ENCODE results near the gene CSNK1A1. TPM values are rescaled to one million over a fixed set of nuclear protein-coding genes. Genes with fewer than 3 reads are reported as not detected.

CSNK1A1 gene
- total RNA-seq, 4 donors from 2014 or later = 101 to 326 (median 205) TPM

DNA sequence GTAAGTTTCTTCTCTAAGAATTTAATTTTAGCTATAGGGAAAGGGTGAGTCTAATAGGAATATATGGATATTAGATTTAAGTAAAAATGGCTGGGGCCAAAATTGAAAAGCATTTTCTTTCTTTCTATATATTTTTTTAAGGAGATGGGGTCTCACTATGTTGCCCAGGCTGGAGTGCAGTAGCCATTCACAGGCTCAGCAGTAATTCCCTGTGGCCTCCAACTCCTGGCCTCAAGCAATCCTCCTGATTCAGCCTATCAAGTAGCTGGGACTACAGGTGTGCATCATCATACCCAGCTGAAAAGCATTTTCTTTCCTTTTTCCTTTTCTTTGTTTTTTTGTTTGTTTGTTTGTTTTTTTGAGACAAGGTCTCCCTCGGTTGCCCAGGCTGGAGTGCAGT, 41.1 kb downstream of the CSNK1A1 start:
- Histone ChIP-seq H3K36me3 (no peaks in the 10 kb centered on the region), H3K4me1 (peaks cover 0 to 9% of the 10 kb centered on the region in 2 donors), H3K27me3 (no peaks in the 10 kb centered on the region), H3K27ac (no peak overlapping the region), H3K9me3 (no peaks in the 10 kb centered on the region), H3K4me3 (no peak overlapping the region)
- TF ChIP-seq, protein P1, sequence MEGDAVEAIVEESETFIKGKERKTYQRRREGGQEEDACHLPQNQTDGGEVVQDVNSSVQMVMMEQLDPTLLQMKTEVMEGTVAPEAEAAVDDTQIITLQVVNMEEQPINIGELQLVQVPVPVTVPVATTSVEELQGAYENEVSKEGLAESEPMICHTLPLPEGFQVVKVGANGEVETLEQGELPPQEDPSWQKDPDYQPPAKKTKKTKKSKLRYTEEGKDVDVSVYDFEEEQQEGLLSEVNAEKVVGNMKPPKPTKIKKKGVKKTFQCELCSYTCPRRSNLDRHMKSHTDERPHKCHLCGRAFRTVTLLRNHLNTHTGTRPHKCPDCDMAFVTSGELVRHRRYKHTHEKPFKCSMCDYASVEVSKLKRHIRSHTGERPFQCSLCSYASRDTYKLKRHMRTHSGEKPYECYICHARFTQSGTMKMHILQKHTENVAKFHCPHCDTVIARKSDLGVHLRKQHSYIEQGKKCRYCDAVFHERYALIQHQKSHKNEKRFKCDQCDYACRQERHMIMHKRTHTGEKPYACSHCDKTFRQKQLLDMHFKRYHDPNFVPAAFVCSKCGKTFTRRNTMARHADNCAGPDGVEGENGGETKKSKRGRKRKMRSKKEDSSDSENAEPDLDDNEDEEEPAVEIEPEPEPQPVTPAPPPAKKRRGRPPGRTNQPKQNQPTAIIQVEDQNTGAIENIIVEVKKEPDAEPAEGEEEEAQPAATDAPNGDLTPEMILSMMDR (IDR thresholded peaks at IDR 0.05) = no peak
- intact Hi-C loops (cut with DNase I; ENCODE audit: low total_unique reads) = no loop called here
- DNase-seq = no peak

DNA sequence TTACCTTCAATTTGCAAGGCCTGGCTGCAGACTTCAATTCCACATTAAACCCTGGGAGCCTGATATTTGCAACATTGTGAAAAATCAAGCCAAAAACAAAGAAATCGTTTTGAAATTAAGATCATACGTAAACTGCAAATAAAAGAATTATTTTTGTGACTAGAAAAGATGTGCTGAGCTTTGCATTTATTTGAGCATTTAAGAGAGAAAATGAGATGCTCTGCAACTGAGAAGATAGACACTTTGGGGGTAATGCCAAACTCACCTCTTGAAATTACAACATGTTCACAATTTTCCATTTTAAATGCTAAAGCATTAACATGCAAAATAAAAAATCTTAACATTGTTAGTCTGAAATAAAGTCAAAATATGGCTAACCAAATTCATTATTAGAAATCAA, 46.6 kb downstream of the CSNK1A1 start:
- Histone ChIP-seq H3K4me3 (no peak overlapping the region), H3K27me3 (no peaks in the 10 kb centered on the region), H3K27ac (no peak overlapping the region), H3K4me1 (no peaks in the 10 kb centered on the region), H3K9me3 (no peaks in the 10 kb centered on the region), H3K36me3 (no peaks in the 10 kb centered on the region)
- DNase-seq = no peak
- no peak for TF ChIP-seq POLR2A (IDR thresholded peaks at IDR 0.05)
- TF ChIP-seq, protein P1 (IDR thresholded peaks at IDR 0.05) = no peak
- intact Hi-C loops (cut with DNase I; ENCODE audit: low total_unique reads) = no loop called here

DNA sequence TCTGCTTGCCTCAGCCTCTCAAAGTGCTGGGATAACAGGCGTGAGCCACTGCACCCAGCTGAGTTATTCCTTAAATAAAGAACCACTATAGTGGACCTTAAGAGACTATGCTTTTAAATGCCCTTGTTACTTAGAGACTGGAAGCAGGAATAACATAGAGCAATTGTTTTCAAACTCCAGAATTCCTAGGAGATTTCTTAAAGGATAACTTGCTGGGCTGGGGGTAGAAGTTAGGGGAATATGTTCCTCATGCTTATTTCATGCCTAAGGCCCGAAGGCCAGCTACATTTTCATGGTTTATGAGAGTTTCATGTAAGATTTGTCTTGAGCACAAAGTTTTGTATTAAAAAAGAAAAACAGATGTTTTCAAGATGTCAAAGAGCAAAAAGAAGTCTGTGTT, 48.2 kb downstream of the CSNK1A1 start:
- no peaks in the 10 kb centered on the region for H3K4me1 ChIP-seq

DNA sequence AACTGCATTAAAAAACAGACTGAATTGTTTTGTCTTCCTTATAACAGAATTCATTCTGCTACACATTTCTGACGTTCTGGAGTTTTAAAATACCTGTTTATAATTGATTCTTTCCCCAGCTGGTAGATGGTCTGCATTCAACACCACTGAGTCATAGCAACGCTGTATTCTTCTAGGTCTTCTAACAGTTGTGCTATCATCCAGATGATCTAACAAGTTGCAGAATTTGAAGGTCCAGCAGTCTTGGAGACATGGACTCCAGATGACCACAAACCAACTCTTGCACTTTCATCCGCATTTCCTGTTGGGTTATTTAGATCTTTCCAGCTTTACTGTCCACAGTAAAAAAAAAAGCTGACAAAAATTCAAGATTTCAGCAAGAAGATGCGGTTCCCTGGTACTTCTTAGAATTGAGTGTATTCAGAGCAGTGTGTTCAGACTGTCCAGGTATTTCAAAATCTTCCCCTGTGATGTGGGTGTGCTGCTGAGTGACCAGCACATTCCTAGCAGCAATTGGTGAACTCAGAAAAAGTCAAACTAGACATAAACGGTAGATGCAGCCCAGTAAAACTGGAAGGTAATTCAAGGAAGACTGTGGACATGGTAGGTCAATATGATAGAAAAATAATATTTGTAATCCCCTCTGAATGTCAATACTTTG, 50.2 kb downstream of the CSNK1A1 start:
- Histone ChIP-seq H3K4me3 (no peak overlapping the region), H3K9me3 (no peaks in the 10 kb centered on the region), H3K4me1 (no peaks in the 10 kb centered on the region), H3K27me3 (no peaks in the 10 kb centered on the region), H3K27ac (no peak overlapping the region), H3K36me3 (no peaks in the 10 kb centered on the region)
- intact Hi-C loops (cut with DNase I; ENCODE audit: low total_unique reads) = no loop called here
- DNase-seq = no peak
- TF ChIP-seq, protein P1 (IDR thresholded peaks at IDR 0.05) = no peak
- no peak for TF ChIP-seq POLR2A (IDR thresholded peaks at IDR 0.05)

More for the DNA sequence above, 48.2 kb downstream of the CSNK1A1 start:
- H3K4me3 ChIP-seq = no peak overlapping the region
- H3K36me3 ChIP-seq = no peaks in the 10 kb centered on the region
- peak overlapping the region in 1 of 2 donors; percentile 23 for H3K27ac ChIP-seq
- no peak for DNase-seq
- intact Hi-C loops (cut with DNase I; ENCODE audit: low total_unique reads) = no loop called here
- H3K27me3 ChIP-seq = no peaks in the 10 kb centered on the region
- TF ChIP-seq, protein P1 (IDR thresholded peaks at IDR 0.05) = no peak
- TF ChIP-seq POLR2A (IDR thresholded peaks at IDR 0.05) = no peak
- no peaks in the 10 kb centered on the region for H3K9me3 ChIP-seq

DNA sequence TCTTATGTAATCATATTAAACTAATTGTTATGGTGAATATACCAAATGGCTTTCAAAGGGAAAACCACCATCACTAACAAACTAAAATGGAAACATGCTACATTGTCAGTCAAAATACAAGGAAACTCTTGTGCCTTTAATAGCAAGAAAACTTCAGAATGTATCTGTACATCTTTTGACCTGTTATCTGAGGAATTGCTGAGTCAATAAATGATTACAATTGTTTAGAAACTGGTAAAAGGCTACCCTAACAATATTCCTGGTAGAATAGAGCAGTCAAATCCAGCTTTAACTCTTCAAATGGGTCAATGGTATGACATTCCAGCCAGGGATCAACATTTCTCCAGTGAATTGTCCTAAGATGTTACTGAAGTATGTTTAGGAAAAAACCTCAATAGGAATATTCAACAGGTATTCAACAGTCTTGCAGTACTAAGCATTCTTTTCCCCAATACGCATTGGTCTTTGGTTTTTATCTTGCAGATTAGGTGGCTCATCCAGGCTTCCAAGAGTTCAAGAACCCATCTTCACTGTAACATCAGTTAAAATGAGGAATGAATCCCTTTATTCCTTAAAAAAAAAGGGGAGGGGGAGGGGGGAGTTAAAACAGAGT, 52.4 kb downstream of the CSNK1A1 start:
- Histone ChIP-seq H3K9me3 (no peaks in the 10 kb centered on the region), H3K27ac (no peak overlapping the region), H3K4me1 (no peaks in the 10 kb centered on the region), H3K36me3 (no peaks in the 10 kb centered on the region), H3K4me3 (no peak overlapping the region), H3K27me3 (no peaks in the 10 kb centered on the region)
- TF ChIP-seq POLR2A (IDR thresholded peaks at IDR 0.05) = no peak
- TF ChIP-seq, protein P1 (IDR thresholded peaks at IDR 0.05) = no peak
- intact Hi-C loops (cut with DNase I; ENCODE audit: low total_unique reads) = no loop called here
- DNase-seq = no peak

All from uterus (tissue), 4 donors.